ENCODE measurements around the gene WDTC1. TPM values are rescaled to one million over a fixed set of nuclear protein-coding genes. Genes with fewer than 3 reads are reported as not detected.
A peak's percentile ranks its signal among the peaks of the same experiment; 100 is the strongest.

Gene WDTC1
- total and polyA plus RNA-seq, 9 of the 15 experiments (the other 6 are each of a cell fraction or from before 2014, with no cell fraction given) = 0.18 to 32.3 (median 8.8) TPM

DNA sequence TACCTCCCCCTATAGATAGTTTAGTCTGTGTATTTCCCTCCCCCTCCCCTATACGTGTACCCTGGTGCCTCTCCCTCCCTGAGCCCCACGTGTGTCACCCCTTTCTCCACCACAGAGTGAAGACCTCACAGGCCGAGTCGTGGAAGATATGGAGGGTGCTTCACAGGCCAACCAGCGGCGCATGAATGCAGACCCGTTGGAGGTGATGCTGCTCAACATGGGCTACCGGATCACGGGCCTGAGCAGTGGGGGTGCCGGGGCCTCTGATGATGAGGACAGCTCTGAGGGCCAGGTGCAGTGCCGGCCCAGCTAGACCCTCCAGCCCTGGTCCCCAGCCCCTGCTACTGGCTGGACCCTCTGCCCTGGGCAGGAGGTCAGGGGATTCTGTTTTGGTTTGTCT, 71.6 kb downstream of the WDTC1 start:
- POLR2A ChIA-PET = interaction anchor here (0.6 to 2.0 kb wide), 4 partner anchors 9 to 1465 kb away, joined by 3 to 9 read pairs (median 4); no protein-coding TSS in a partner anchor
- no peak for ATAC-seq
- WGBS (ENCODE audit: insufficient coverage, low coverage, missing lambda C conversion rate) = 62% methylated on average over 8 of the region's 11 CpGs
- Histone ChIP-seq H3K4me3 (no peak overlapping the region), H3K36me3 (ENCODE audit: control insufficient read depth, insufficient read depth, low read length) (peaks cover 9% of the 10 kb centered on the region; the same call in 2 of the 3 replicates), H2AFZ (ENCODE audit: low read depth, low read length) (no peak overlapping the region), H3K9ac (ENCODE audit: insufficient read depth in 1 of 2, low read depth in 2 of 2, low read length in 2 of 2) (peak overlapping the region in 1 of 2 experiments; percentile 47; a peak in 1 of 4 replicates), H3K4me2 (ENCODE audit: insufficient read depth, low read length) (no peak overlapping the region), H3K27ac (ENCODE audit: extremely low read depth, low read depth, low read length) (no peak overlapping the region), H3K4me1 (replicated peaks in 1 of 2; ENCODE audit: control insufficient read depth in 2 of 2, insufficient read depth in 2 of 2, low read length in 2 of 2) (peaks cover 0 to 8% of the 10 kb centered on the region in 2 experiments; a peak in 1 of 5 replicates), H3K9me3 (replicated peaks; ENCODE audit: control insufficient read depth, insufficient read depth, low read depth, low read length) (no peaks in the 10 kb centered on the region), H3K79me2 (ENCODE audit: control insufficient read depth, insufficient read depth, low read length) (no peaks in the 10 kb centered on the region), H4K20me1 (replicated peaks; ENCODE audit: control insufficient read depth, insufficient read depth, low read length) (0 out of 2 replicates have a peak, but pooled peaks cover 1% of the 10 kb centered on the region), H3K27me3 (ENCODE audit: control insufficient read depth in 2 of 2, insufficient read depth in 2 of 2, low read length in 2 of 2) (no peaks in the 10 kb centered on the region), H3K9me1 (ENCODE audit: control insufficient read depth, insufficient read depth, low read length) (no peaks in the 10 kb centered on the region)
- intact Hi-C loops (cut with micrococcal nuclease) = no loop called here
- no TSS peak for BruUV-seq (replicated peaks)
- no peak for FAIRE-seq
- in situ Hi-C loops (cut with MboI) = no loop called here
- TF ChIP-seq, protein P1, sequence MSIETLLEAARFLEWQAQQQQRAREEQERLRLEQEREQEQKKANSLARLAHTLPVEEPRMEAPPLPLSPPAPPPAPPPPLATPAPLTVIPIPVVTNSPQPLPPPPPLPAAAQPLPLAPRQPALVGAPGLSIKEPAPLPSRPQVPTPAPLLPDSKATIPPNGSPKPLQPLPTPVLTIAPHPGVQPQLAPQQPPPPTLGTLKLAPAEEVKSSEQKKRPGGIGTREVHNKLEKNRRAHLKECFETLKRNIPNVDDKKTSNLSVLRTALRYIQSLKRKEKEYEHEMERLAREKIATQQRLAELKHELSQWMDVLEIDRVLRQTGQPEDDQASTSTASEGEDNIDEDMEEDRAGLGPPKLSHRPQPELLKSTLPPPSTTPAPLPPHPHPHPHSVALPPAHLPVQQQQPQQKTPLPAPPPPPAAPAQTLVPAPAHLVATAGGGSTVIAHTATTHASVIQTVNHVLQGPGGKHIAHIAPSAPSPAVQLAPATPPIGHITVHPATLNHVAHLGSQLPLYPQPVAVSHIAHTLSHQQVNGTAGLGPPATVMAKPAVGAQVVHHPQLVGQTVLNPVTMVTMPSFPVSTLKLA (conservative IDR thresholded peaks at IDR 0.05) = no peak
- TF ChIP-seq POLR2G (IDR thresholded peaks at IDR 0.05; ENCODE audit: low read depth, low read length) (peak; percentile 43; the same call in 1 of the 2 replicates), GTF2E2 (tag; IDR thresholded peaks at IDR 0.05) (no peak), ARID1B (IDR thresholded peaks at IDR 0.05) (no peak), ZNF589 (CRISPR knock-in tag; IDR thresholded peaks at IDR 0.05; ENCODE audit: low read depth) (no peak)
- TF ChIP-seq, protein P2, sequence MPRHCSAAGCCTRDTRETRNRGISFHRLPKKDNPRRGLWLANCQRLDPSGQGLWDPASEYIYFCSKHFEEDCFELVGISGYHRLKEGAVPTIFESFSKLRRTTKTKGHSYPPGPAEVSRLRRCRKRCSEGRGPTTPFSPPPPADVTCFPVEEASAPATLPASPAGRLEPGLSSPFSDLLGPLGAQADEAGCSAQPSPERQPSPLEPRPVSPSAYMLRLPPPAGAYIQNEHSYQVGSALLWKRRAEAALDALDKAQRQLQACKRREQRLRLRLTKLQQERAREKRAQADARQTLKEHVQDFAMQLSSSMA (CRISPR knock-in tag; IDR thresholded peaks at IDR 0.05) = no peak
- TF ChIP-seq, protein P3, sequence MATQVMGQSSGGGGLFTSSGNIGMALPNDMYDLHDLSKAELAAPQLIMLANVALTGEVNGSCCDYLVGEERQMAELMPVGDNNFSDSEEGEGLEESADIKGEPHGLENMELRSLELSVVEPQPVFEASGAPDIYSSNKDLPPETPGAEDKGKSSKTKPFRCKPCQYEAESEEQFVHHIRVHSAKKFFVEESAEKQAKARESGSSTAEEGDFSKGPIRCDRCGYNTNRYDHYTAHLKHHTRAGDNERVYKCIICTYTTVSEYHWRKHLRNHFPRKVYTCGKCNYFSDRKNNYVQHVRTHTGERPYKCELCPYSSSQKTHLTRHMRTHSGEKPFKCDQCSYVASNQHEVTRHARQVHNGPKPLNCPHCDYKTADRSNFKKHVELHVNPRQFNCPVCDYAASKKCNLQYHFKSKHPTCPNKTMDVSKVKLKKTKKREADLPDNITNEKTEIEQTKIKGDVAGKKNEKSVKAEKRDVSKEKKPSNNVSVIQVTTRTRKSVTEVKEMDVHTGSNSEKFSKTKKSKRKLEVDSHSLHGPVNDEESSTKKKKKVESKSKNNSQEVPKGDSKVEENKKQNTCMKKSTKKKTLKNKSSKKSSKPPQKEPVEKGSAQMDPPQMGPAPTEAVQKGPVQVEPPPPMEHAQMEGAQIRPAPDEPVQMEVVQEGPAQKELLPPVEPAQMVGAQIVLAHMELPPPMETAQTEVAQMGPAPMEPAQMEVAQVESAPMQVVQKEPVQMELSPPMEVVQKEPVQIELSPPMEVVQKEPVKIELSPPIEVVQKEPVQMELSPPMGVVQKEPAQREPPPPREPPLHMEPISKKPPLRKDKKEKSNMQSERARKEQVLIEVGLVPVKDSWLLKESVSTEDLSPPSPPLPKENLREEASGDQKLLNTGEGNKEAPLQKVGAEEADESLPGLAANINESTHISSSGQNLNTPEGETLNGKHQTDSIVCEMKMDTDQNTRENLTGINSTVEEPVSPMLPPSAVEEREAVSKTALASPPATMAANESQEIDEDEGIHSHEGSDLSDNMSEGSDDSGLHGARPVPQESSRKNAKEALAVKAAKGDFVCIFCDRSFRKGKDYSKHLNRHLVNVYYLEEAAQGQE (IDR thresholded peaks at IDR 0.05; ENCODE audit: borderline replicate concordance) = no peak
- TF ChIP-seq, protein P3 (CRISPR knock-in tag; IDR thresholded peaks at IDR 0.05; ENCODE audit: low read depth) = no peak
- CTCF ChIA-PET (ENCODE audit: low intra/inter-chr PET ratio) = no interaction called here
- no peak for DNase-seq (ENCODE audit: extremely low read depth in 1 of 4, low spot score in 3 of 4)

Data from K562 (cell line).